Spleen (tissue), 7 donors: ENCODE measurements around the gene SIPA1.

Experiments
- POLR2A ChIP-seq, 3 donors: fragments of 450-650 bp; IDR thresholded peaks; one replicate each; pipeline ENCODE4 v1.5.1; 2017; ENCODE audit warnings: antibody characterized with exemption in 3 of 3, mild to moderate bottlenecking in 1 of 3
- POLR2AphosphoS5 ChIP-seq, 3 donors: sonication (generic); formaldehyde crosslinking; IDR thresholded peaks; one replicate each; pipeline ENCODE4 v1.5.1; 2017; ENCODE audit warnings: antibody characterized with exemption in 3 of 3
- TF ChIP-seq, protein P1 (sequence below), 11 experiments: fragments of 200-600 bp in 7 of 11; fragments of 450-650 bp in 4 of 11; sonication (generic) in 4 of 11; IDR thresholded peaks in 8 of 11; conservative IDR thresholded peaks in 3 of 11; 1 replicate in 7 of 11; 2 replicates in 4 of 11; pipeline versions ENCODE4 v1.4.0 to v1.8.0; 2016 to 2021; ENCODE audit warnings: antibody characterized with exemption in 11 of 11, inconsistent platforms in 4 of 11, mild to moderate bottlenecking in 1 of 11
- donor health status: DM: no; HTN: no; CAD: no; lungs with moderate emphysema.
- donor health status: DM: no; HTN: no; CAD: no.
- donor health status: DM: no; HTN: no; CAD: no.

DNA sequence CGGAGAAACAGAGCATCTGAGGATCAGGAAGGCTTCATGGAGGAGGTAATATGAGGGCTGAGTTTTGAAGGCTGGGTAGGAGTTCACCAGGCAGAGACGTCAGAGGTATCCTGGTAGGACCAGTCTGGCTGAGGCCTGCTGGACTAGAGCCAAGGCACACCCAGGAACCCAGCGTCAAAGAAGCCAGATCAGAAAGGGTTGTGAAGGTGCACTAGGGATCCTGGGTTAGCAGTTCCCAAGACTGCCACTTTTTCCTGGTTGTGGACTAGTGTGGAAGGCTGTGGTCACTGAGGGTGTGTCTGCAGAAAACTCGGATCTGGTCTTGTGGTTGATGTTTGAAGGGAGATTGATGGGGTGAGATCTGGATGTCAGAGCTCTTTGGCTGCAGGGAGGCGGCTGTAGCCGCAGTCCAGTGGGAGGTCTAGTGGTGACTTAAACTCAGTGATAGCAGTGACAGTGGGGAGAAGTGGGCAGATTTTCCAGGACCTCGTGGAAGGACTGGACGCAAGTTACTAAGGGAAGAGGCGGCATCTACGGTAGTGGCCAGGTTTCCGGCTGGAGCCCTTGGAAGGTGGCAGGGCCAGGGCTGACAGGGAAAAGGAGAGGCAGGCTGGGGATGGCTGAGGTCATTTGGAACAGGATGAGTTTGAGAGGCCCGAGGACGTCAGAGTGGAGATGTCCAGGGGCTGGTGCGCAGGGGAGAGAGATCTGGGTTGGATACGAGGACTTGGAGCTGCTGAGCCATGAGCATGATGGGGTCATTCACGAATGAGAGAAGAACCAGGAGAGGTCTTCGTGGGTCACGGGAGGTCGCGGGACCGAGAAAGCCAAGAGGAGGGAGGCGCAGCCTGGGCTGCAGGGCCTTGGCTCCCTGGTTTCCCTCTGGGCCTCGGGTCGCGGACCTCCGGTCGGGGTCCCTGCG lies 13.9 kb downstream of the SIPA1 start:
- TF ChIP-seq POLR2A (IDR thresholded peaks at IDR 0.05) (no peak), POLR2AphosphoS5 (IDR thresholded peaks at IDR 0.05) (peak in 1 of 3 donors; percentile 10)
- TF ChIP-seq, protein P1, sequence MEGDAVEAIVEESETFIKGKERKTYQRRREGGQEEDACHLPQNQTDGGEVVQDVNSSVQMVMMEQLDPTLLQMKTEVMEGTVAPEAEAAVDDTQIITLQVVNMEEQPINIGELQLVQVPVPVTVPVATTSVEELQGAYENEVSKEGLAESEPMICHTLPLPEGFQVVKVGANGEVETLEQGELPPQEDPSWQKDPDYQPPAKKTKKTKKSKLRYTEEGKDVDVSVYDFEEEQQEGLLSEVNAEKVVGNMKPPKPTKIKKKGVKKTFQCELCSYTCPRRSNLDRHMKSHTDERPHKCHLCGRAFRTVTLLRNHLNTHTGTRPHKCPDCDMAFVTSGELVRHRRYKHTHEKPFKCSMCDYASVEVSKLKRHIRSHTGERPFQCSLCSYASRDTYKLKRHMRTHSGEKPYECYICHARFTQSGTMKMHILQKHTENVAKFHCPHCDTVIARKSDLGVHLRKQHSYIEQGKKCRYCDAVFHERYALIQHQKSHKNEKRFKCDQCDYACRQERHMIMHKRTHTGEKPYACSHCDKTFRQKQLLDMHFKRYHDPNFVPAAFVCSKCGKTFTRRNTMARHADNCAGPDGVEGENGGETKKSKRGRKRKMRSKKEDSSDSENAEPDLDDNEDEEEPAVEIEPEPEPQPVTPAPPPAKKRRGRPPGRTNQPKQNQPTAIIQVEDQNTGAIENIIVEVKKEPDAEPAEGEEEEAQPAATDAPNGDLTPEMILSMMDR (IDR thresholded peaks at IDR 0.05 in 8 of 11, conservative IDR thresholded peaks at IDR 0.05 in 3 of 11): no peak
